ENCODE measurements around the gene LIFR. TPM values are rescaled to one million over a fixed set of nuclear protein-coding genes. Genes with fewer than 3 reads are reported as not detected.
A peak's percentile ranks its signal among the peaks of the same experiment; 100 is the strongest.

Gene LIFR
- total and polyA plus RNA-seq, 2 of the 4 experiments (the other 2 are of a cell fraction), result 1.9 to 10.4 TPM

DNA sequence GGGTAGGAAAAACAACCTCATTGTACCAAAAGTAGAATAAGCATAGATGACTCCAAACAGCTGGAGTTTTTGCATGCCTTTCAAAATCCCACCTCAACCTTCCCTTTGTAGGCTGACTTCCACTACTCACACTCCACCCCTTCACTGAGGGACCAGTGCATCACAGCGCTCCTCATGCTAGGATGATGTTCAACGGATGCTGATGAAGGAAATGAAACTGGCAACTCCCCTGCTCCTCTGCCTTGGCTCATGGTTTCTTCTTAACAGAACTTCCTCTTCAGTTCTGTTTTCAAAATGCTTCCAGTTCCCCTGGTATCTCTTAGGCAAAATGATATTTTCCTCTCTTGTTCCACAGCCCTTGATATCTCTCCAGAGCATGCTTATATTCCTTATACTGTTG is 29.0 kb downstream of the LIFR start:
- H2BK20ac ChIP-seq (ENCODE audit: low read depth, low read length), result no peak overlapping the region
- intact Hi-C loops (cut with micrococcal nuclease), result no loop called here
- H4K8ac ChIP-seq (ENCODE audit: low read depth in 2 of 2, low read length in 2 of 2), result no peak overlapping the region
- WGBS, 2 experiments (ENCODE audit: extremely low coverage in 2 of 2, insufficient read length in 1 of 2), result 100% methylated on average over 2 of the region's 2 CpGs; no CpG with 5 or more reads in 1 of the 2 experiments
- H4K20me1 ChIP-seq (ENCODE audit: insufficient read depth, low read length), result no peaks in the 10 kb centered on the region
- H2AK9ac ChIP-seq (replicated peaks; ENCODE audit: low read depth, low read length, poor library complexity), result no peak overlapping the region
- no peaks in the 10 kb centered on the region for H3K27me3 ChIP-seq (ENCODE audit: control insufficient read depth, insufficient read depth, low read length)
- no peak overlapping the region for H2BK15ac ChIP-seq (ENCODE audit: low read depth, low read length)
- no peak overlapping the region for H3K18ac ChIP-seq (ENCODE audit: low read depth, low read length)
- no peak for ATAC-seq (ENCODE audit: low read depth)
- no peak overlapping the region for H3K23ac ChIP-seq (ENCODE audit: low read depth, low read length)
- no peak overlapping the region for H3K56ac ChIP-seq (ENCODE audit: extremely low read depth, insufficient read depth, low read length)
- CTCF ChIA-PET, result no interaction called here
- H2BK5ac ChIP-seq (ENCODE audit: low read depth, low read length, poor library complexity, severe bottlenecking), result no peak overlapping the region
- no peak overlapping the region for H2AK5ac ChIP-seq (ENCODE audit: low read depth, low read length)
- BruUV-seq (replicated peaks), result no TSS peak
- no peak overlapping the region for H3K27ac ChIP-seq (ENCODE audit: insufficient read depth, low read length)
- H3K9me3 ChIP-seq (ENCODE audit: control insufficient read depth, insufficient read depth, low read length), result no peaks in the 10 kb centered on the region
- no peak overlapping the region for H4K91ac ChIP-seq (ENCODE audit: insufficient read depth, low read depth, low read length)
- peaks cover 6% of the 10 kb centered on the region; the same call in 1 of the 2 replicates for H3K9me1 ChIP-seq (ENCODE audit: insufficient read depth, low read length)
- H3K14ac ChIP-seq (replicated peaks; ENCODE audit: low read depth, low read length), result peak overlapping the region; percentile 31; the same call in 1 of the 2 replicates
- no peak overlapping the region; the same call in 1 of the 2 replicates for H3K4ac ChIP-seq (ENCODE audit: low read depth, low read length)
- in situ Hi-C loops (cut with MboI; ENCODE audit: low sequenced_read_pairs), result no loop called here
- no peak overlapping the region for H4K5ac ChIP-seq (ENCODE audit: low read depth, low read length)
- POLR2A ChIA-PET (ENCODE audit: unreplicated experiment), result no interaction called here
- no peak overlapping the region for H2BK120ac ChIP-seq (ENCODE audit: low read depth, low read length)
- H3K36me3 ChIP-seq (ENCODE audit: control insufficient read depth, insufficient read depth, low read length), result peaks cover 15% of the 10 kb centered on the region
- H3K79me1 ChIP-seq (ENCODE audit: low read depth in 1 of 2, low read length in 2 of 2), result peaks cover 0 to 6% of the 10 kb centered on the region in 2 experiments; a peak in 1 of 4 replicates
- no peak overlapping the region for H3K4me2 ChIP-seq (ENCODE audit: low read depth, low read length)
- no peak overlapping the region for H2AFZ ChIP-seq (replicated peaks; ENCODE audit: low read length, poor library complexity)
- H3K4me3 ChIP-seq (ENCODE audit: insufficient read depth, low read depth, low read length), result no peak overlapping the region
- peaks cover 2% of the 10 kb centered on the region; the same call in 1 of the 2 replicates for H3K4me1 ChIP-seq (ENCODE audit: control insufficient read depth, insufficient read depth, low read length)
- no peak for TF ChIP-seq FOS (IDR thresholded peaks at IDR 0.05; ENCODE audit: low read depth, low read length)
- no peak for TF ChIP-seq NFE2L2 (IDR thresholded peaks at IDR 0.05; ENCODE audit: low read depth, low read length)
- no peak for TF ChIP-seq BHLHE40 (IDR thresholded peaks at IDR 0.05; ENCODE audit: low read depth, low read length)
- TF ChIP-seq, protein P1, sequence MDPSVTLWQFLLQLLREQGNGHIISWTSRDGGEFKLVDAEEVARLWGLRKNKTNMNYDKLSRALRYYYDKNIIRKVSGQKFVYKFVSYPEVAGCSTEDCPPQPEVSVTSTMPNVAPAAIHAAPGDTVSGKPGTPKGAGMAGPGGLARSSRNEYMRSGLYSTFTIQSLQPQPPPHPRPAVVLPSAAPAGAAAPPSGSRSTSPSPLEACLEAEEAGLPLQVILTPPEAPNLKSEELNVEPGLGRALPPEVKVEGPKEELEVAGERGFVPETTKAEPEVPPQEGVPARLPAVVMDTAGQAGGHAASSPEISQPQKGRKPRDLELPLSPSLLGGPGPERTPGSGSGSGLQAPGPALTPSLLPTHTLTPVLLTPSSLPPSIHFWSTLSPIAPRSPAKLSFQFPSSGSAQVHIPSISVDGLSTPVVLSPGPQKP (IDR thresholded peaks at IDR 0.05; ENCODE audit: borderline replicate concordance, low read depth, low read length), result no peak
- TF ChIP-seq CEBPB (IDR thresholded peaks at IDR 0.05; ENCODE audit: low read depth, low read length), result no peak
- TF ChIP-seq RFX5 (IDR thresholded peaks at IDR 0.05; ENCODE audit: low read depth, low read length), result no peak
- no peak for TF ChIP-seq SMC3 (IDR thresholded peaks at IDR 0.05; ENCODE audit: low read depth, low read length)
- no peak for TF ChIP-seq POLR2A (IDR thresholded peaks at IDR 0.05; ENCODE audit: low read depth, low read length)
- TF ChIP-seq MAZ (IDR thresholded peaks at IDR 0.05; ENCODE audit: borderline replicate concordance, low read depth, low read length), result no peak
- TF ChIP-seq, protein P2, sequence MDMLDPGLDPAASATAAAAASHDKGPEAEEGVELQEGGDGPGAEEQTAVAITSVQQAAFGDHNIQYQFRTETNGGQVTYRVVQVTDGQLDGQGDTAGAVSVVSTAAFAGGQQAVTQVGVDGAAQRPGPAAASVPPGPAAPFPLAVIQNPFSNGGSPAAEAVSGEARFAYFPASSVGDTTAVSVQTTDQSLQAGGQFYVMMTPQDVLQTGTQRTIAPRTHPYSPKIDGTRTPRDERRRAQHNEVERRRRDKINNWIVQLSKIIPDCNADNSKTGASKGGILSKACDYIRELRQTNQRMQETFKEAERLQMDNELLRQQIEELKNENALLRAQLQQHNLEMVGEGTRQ (IDR thresholded peaks at IDR 0.05; ENCODE audit: low read depth, low read length), result no peak
- no peak for TF ChIP-seq MAFK (IDR thresholded peaks at IDR 0.05; ENCODE audit: low read depth, low read length)
- TF ChIP-seq RCOR1 (IDR thresholded peaks at IDR 0.05; ENCODE audit: insufficient replicate concordance, low read length), result no peak
- TF ChIP-seq RAD21 (IDR thresholded peaks at IDR 0.05; ENCODE audit: low read length), result no peak
- TF ChIP-seq MXI1 (IDR thresholded peaks at IDR 0.05; ENCODE audit: borderline replicate concordance, low read depth, low read length), result no peak
- TF ChIP-seq, protein P3, sequence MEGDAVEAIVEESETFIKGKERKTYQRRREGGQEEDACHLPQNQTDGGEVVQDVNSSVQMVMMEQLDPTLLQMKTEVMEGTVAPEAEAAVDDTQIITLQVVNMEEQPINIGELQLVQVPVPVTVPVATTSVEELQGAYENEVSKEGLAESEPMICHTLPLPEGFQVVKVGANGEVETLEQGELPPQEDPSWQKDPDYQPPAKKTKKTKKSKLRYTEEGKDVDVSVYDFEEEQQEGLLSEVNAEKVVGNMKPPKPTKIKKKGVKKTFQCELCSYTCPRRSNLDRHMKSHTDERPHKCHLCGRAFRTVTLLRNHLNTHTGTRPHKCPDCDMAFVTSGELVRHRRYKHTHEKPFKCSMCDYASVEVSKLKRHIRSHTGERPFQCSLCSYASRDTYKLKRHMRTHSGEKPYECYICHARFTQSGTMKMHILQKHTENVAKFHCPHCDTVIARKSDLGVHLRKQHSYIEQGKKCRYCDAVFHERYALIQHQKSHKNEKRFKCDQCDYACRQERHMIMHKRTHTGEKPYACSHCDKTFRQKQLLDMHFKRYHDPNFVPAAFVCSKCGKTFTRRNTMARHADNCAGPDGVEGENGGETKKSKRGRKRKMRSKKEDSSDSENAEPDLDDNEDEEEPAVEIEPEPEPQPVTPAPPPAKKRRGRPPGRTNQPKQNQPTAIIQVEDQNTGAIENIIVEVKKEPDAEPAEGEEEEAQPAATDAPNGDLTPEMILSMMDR (conservative IDR thresholded peaks at IDR 0.05; ENCODE audit: low read depth, low read length), result no peak
- TF ChIP-seq CHD1 (IDR thresholded peaks at IDR 0.05; ENCODE audit: low read depth, low read length), result no peak
- dilution Hi-C loops (cut with HindIII; ENCODE audit: low sequenced_read_pairs, unreplicated experiment), result no loop called here
- no peak for DNase-seq
- no peak overlapping the region for H3K9ac ChIP-seq (ENCODE audit: low read depth, low read length)
